B cell (primary cell): Measurements from ENCODE around the gene B3GAT3. TPM values are rescaled to one million over a fixed set of nuclear protein-coding genes. Genes with fewer than 3 reads are reported as not detected.
A peak's percentile ranks its signal among the peaks of the same experiment; 100 is the strongest.

Source experiments
- ATAC-seq: fragments of 200-7000 bp; cut with Tn5 transposase; one replicate; pipeline ENCODE4 v1.10.0; 2021; ENCODE audit warnings: low read depth, mild to moderate bottlenecking, moderate number of reproducible peaks, moderate library complexity
- CTCF ChIA-PET: fragments of 350-600 bp; sonication (Branson Sonifier 250); formaldehyde crosslinking; loops from one replicate; lab custom pipeline; 2021; ENCODE audit warnings: antibody characterized with exemption, inconsistent platforms; lab: Charles Lee
- POLR2A ChIA-PET: fragments of 350-600 bp; sonication (Branson Sonifier 250); formaldehyde crosslinking; loops from one replicate; lab custom pipeline; 2021; ENCODE audit warnings: antibody characterized with exemption; lab: Charles Lee
- DNase-seq: peaks from one replicate; pipeline ENCODE4 v3.0.0; 2013
- H2AFZ ChIP-seq: 2 replicates; pipeline ENCODE4 v1.6.1; 2012; ENCODE audit warnings: mild to moderate bottlenecking, low read depth, low read length; ENCODE audit not compliant: insufficient read depth, poor library complexity, severe bottlenecking
- H3K27ac ChIP-seq, 2 donors: 1 replicate in 1 of 2; 2 replicates in 1 of 2; pipeline ENCODE4 v1.5.1; 2012 to 2013; ENCODE audit warnings: low read length in 2 of 2, mild to moderate bottlenecking in 2 of 2, moderate library complexity in 1 of 2
- H3K27me3 ChIP-seq, 4 experiments: fragments of 200-600 bp in 1 of 4; sonication (generic) in 1 of 4; replicated peaks in 1 of 4; 1 replicate in 2 of 4; 2 replicates in 2 of 4; pipeline versions ENCODE4 v1.6.1 to v1.7.0; 2013 to 2016; ENCODE audit warnings: low read length in 3 of 4, mild to moderate bottlenecking in 2 of 4, mixed read lengths in 1 of 4, moderate library complexity in 1 of 4; ENCODE audit not compliant: insufficient read depth in 4 of 4, control insufficient read depth in 3 of 4; ENCODE audit errors: control extremely low read depth in 1 of 4
- H3K36me3 ChIP-seq, 2 experiments: replicated peaks in 1 of 2; 1 replicate in 1 of 2; 2 replicates in 1 of 2; pipeline versions ENCODE4 v1.6.1 to v1.7.1; 2013; ENCODE audit warnings: low read length in 1 of 2; ENCODE audit not compliant: insufficient read depth in 2 of 2, control insufficient read depth in 1 of 2; ENCODE audit errors: control extremely low read depth in 1 of 2, extremely low read depth in 1 of 2
- H3K4me1 ChIP-seq, 2 donors: fragments of 200-600 bp in 1 of 2; sonication (generic) in 1 of 2; 1 replicate in 1 of 2; 2 replicates in 1 of 2; pipeline versions ENCODE4 v1.5.1 to v1.6.1; 2013 to 2017; ENCODE audit warnings: low read length in 2 of 2; ENCODE audit not compliant: control insufficient read depth in 2 of 2, insufficient read depth in 2 of 2
- H3K4me2 ChIP-seq: replicated peaks from 2 replicates; pipeline ENCODE3; 2012; ENCODE audit warnings: mild to moderate bottlenecking, low read depth, low read length; ENCODE audit not compliant: poor library complexity, severe bottlenecking
- H3K4me3 ChIP-seq, 5 experiments: fragments of 200-600 bp in 1 of 5; sonication (generic) in 1 of 5; 1 replicate in 3 of 5; 2 replicates in 2 of 5; pipeline versions ENCODE4 v1.5.1 to v1.7.0; 2011 to 2016; ENCODE audit warnings: low read length in 4 of 5, mild to moderate bottlenecking in 4 of 5, low read depth in 2 of 5, control low read depth in 1 of 5, moderate library complexity in 1 of 5; ENCODE audit not compliant: insufficient read depth in 1 of 5; ENCODE audit errors: control extremely low read depth in 1 of 5, extremely low read depth in 1 of 5
- H3K79me2 ChIP-seq: fragments of 200-600 bp; sonication (generic); one replicate; pipeline ENCODE4 v1.6.0; 2016; ENCODE audit warnings: low read length; ENCODE audit not compliant: control insufficient read depth, insufficient read depth
- H3K9ac ChIP-seq: fragments of 200-600 bp; sonication (generic); 2 replicates; pipeline ENCODE4 v1.6.1; 2017; ENCODE audit warnings: mild to moderate bottlenecking, low read length, moderate library complexity
- H3K9me3 ChIP-seq, 3 donors: one replicate each; pipeline versions ENCODE4 v1.6.1 to v1.7.1; 2013; ENCODE audit warnings: low read length in 2 of 3; ENCODE audit not compliant: control insufficient read depth in 2 of 3, insufficient read depth in 1 of 3; ENCODE audit errors: control extremely low read depth in 1 of 3
- H4K20me1 ChIP-seq: 2 replicates; pipeline ENCODE4 v1.6.0; 2012; ENCODE audit warnings: mild to moderate bottlenecking, low read length; ENCODE audit not compliant: insufficient read depth, control insufficient read depth, poor library complexity, severe bottlenecking
- H3K27ac Mint-ChIP-seq: one replicate; pipeline ENCODE4 v1.8.0; 2021; ENCODE audit warnings: mixed read lengths
- H3K27me3 Mint-ChIP-seq: one replicate; pipeline ENCODE4 v1.8.0; 2021; ENCODE audit warnings: mixed read lengths
- H3K4me1 Mint-ChIP-seq: one replicate; pipeline ENCODE4 v1.8.0; 2021; ENCODE audit warnings: mixed read lengths
- H3K4me3 Mint-ChIP-seq: one replicate; pipeline ENCODE4 v1.8.0; 2021; ENCODE audit warnings: mixed read lengths
- H3K9me3 Mint-ChIP-seq: one replicate; pipeline ENCODE4 v1.8.0; 2022; ENCODE audit warnings: mixed read lengths; ENCODE audit not compliant: insufficient read depth
- EZH2 ChIP-seq: IDR thresholded peaks from 2 replicates; pipeline ENCODE4 v1.6.1; 2012; ENCODE audit warnings: borderline replicate concordance, low read depth, mild to moderate bottlenecking, moderate library complexity, low read length; ENCODE audit not compliant: insufficient read depth, poor library complexity, severe bottlenecking
- WGBS: methylation state at CpG from one replicate; pipeline ENCODE4 v1.1.5; 2013; ENCODE audit warnings: missing lambda C conversion rate; ENCODE audit not compliant: insufficient coverage; 5-methylcytosine and 5-hydroxymethylcytosine counted together
- intact Hi-C: fragments of 100-400 bp; cut with micrococcal nuclease; formaldehyde crosslinking; loops from one replicate; pipeline ENCODE4 v1.10.0; 2022
- polyA plus RNA-seq: library from polyadenylated mRNA; depleted of rRNA; stranded (reverse); fragments of >200 nt; gene quantifications from 2 replicates; pipeline ENCODE4 v1.2.3, GENCODE V29; 2012
- total RNA-seq, 2 donors: library from RNA; stranded (reverse); fragments of 120-200 nt in 1 of 2; gene quantifications; 1 replicate in 1 of 2; 2 replicates in 1 of 2; pipeline versions ENCODE4 v1.2.3 to v1.2.4, GENCODE V29; 2013 to 2022
- TF ChIP-seq, protein P1 (sequence below): fragments of 200-600 bp; IDR thresholded peaks from one replicate; pipeline ENCODE4 v1.8.0; 2022; ENCODE audit warnings: antibody characterized with exemption, mild to moderate bottlenecking

B3GAT3 gene
- total and polyA plus RNA-seq, 2 donors (not counting 1 experiment from before 2014, with no cell fraction given): 66.6 to 89.3 TPM

GRCh38 chr11:62645946-62646824 is 24.4 kb upstream of the B3GAT3 start, which contains the start of gene GANAB:
GANAB (minus strand) TSS chr11:62646613; CDS start chr11:62646599, 14 bp downstream.
- intact Hi-C loops: loop anchor here (1.0 to 2.0 kb wide), 9 partner anchors 19 to 186 kb away; partner anchors contain the start of genes C11orf98, CSKMT, EML3 and MTA2
- WGBS: 1% methylated on average over 71 of the region's 73 CpGs
- H2AFZ ChIP-seq: peak within 1 kb of the TSS; percentile 76

More at GRCh38 chr11:62645946-62646824, 24.4 kb upstream of the B3GAT3 start, which contains the start of gene GANAB:
- peaks cover 14% of the 10 kb centered on the region for H4K20me1 ChIP-seq
- H3K4me2 ChIP-seq: peak within 1 kb of the TSS; percentile 84
- H3K9me3 ChIP-seq: no peaks in the 10 kb centered on the region
- Mint-ChIP-seq H3K9me3 (no peaks in the 10 kb centered on the region), H3K4me1 (peaks cover 26% of the 10 kb centered on the region), H3K4me3 (peak within 1 kb of the TSS; percentile 97), H3K27ac (peak within 1 kb of the TSS; percentile 95), H3K27me3 (no peaks in the 10 kb centered on the region)
- H3K4me3 ChIP-seq: peak within 1 kb of the TSS; percentile 54 to 98 (median 90)
- ATAC-seq (peak; percentile 99), DNase-seq (peak; percentile 97)
- peak within 1 kb of the TSS; percentile 90 for H3K9ac ChIP-seq
- POLR2A ChIA-PET: interaction anchor here (0.5 to 4.7 kb wide), 11 partner anchors 18 to 205 kb away, joined by 3 to 32 read pairs (median 4); partner anchors contain the start of genes C11orf98, CSKMT, LBHD1 and TMEM223
- H3K36me3 ChIP-seq: peaks cover 0 to 40% of the 10 kb centered on the region in 2 experiments
- CTCF ChIA-PET: interaction anchor here (0.8 to 1.6 kb wide), 6 partner anchors 26 to 140 kb away, joined by 3 to 5 read pairs (median 3); partner anchors contain the start of genes MTA2 and TUT1
- no peaks in the 10 kb centered on the region for H3K27me3 ChIP-seq
- H3K4me1 ChIP-seq: peaks cover 14 to 21% of the 10 kb centered on the region in 2 donors
- peaks cover 72% of the 10 kb centered on the region for H3K79me2 ChIP-seq
- no peak for TF ChIP-seq EZH2
- TF ChIP-seq, protein P1, sequence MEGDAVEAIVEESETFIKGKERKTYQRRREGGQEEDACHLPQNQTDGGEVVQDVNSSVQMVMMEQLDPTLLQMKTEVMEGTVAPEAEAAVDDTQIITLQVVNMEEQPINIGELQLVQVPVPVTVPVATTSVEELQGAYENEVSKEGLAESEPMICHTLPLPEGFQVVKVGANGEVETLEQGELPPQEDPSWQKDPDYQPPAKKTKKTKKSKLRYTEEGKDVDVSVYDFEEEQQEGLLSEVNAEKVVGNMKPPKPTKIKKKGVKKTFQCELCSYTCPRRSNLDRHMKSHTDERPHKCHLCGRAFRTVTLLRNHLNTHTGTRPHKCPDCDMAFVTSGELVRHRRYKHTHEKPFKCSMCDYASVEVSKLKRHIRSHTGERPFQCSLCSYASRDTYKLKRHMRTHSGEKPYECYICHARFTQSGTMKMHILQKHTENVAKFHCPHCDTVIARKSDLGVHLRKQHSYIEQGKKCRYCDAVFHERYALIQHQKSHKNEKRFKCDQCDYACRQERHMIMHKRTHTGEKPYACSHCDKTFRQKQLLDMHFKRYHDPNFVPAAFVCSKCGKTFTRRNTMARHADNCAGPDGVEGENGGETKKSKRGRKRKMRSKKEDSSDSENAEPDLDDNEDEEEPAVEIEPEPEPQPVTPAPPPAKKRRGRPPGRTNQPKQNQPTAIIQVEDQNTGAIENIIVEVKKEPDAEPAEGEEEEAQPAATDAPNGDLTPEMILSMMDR: no peak
- H3K27ac ChIP-seq: peak within 1 kb of the TSS; percentile 75 to 89
